Large intestine (tissue), 3 donors: ENCODE measurements around the gene LPCAT1. TPM values are rescaled to one million over a fixed set of nuclear protein-coding genes. Genes with fewer than 3 reads are reported as not detected.

ENCODE experiments used
- DNase-seq, 2 donors: peaks; one replicate each; pipeline versions ENCODE4 v3.0.0 to v3.0.0-alpha.2; 2013
- H3K27ac ChIP-seq: one replicate; pipeline ENCODE4 v1.5.1; 2013; ENCODE audit warnings: low read length
- H3K27me3 ChIP-seq: 2 replicates; pipeline ENCODE4 v1.6.1; 2013; ENCODE audit warnings: low read length; ENCODE audit not compliant: control insufficient read depth, insufficient read depth
- H3K36me3 ChIP-seq: 2 replicates; pipeline ENCODE4 v1.6.1; 2013; ENCODE audit warnings: low read length; ENCODE audit not compliant: control insufficient read depth, insufficient read depth
- H3K4me1 ChIP-seq: one replicate; pipeline ENCODE4 v1.6.1; 2013; ENCODE audit warnings: low read length; ENCODE audit not compliant: control insufficient read depth, insufficient read depth
- H3K4me3 ChIP-seq: one replicate; pipeline ENCODE4 v1.5.1; 2013; ENCODE audit warnings: low read length
- H3K9me3 ChIP-seq: one replicate; pipeline ENCODE4 v1.6.1; 2013; ENCODE audit warnings: mild to moderate bottlenecking, low read depth, low read length, moderate library complexity; ENCODE audit not compliant: control insufficient read depth
- WGBS: methylation state at CpG from one replicate; pipeline ENCODE4 v1.1.5; 2013; ENCODE audit warnings: low lambda C conversion rate; ENCODE audit not compliant: insufficient coverage; 5-methylcytosine and 5-hydroxymethylcytosine counted together
- polyA plus RNA-seq: library from polyadenylated mRNA; unstranded; fragments of 120-200 nt; gene quantifications from one replicate; pipeline ENCODE4 v1.2.1, GENCODE V29; 2013

LPCAT1 gene
- polyA plus RNA-seq, 1 donor: 14.8 TPM

DNA sequence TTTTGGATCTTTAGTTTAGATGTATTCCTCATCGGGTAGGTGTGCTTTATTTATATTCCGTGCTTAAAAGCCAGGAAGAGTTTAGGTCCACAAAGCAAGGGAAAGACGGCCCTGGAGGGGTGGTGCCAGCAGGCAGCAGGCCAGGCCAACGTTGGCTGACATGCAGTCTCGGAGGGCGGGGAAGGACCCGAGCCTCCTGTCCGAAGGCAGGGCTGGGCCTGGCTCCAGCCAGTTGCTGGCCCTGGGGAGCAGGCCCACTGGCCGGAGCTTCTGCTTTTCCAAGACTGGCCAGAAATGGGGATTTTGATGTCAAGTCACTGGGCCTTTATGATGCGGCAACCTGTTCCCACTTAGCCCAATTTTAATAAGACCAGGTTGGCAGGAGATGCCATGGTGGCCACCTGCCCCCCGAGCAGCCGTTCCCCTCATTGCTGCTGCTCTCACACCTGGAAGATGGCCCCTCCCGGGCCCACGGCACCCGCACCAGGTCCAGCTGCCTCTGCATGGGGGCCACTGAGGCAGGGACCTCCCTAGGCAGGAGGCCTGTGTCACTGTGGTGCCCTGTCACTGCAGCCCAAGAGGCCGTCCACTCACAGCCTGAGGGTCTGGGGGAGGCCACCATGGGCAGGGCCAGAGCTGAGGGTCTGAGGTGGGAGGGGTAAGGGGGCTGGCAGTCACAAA is 23.2 kb downstream of the LPCAT1 start:
- no peaks in the 10 kb centered on the region for H3K4me1 ChIP-seq

DNA sequence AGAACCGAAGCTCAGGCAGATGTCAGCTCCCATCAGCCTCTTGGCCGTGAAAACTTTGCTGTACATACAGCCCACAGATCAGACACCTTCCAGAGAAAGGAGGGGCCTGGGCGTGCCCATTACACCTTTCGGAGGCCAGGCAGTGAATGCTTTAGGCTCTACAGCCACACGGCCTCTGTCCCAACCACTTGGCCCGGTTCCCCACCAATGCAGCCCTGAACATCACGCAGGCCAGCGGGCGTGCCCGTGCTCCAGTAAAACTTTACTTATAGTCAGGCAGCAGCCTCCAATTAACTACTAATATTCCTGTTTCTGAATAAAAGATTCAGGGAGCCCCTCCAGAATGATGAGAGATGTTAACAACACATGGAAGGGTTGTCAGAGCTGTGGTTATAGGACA is 23.9 kb downstream of the LPCAT1 start:
- Histone ChIP-seq H3K4me1 (no peaks in the 10 kb centered on the region), H3K4me3 (no peak overlapping the region), H3K27me3 (no peaks in the 10 kb centered on the region), H3K36me3 (peaks cover 4% of the 10 kb centered on the region), H3K27ac (no peak overlapping the region), H3K9me3 (no peaks in the 10 kb centered on the region)
- WGBS: no CpG with 5 or more reads among the region's 10 CpGs
- DNase-seq: no peak

More for the DNA sequence above, 23.2 kb downstream of the LPCAT1 start:
- Histone ChIP-seq H3K36me3 (peaks cover 4% of the 10 kb centered on the region), H3K27me3 (no peaks in the 10 kb centered on the region), H3K4me3 (no peak overlapping the region), H3K27ac (no peak overlapping the region), H3K9me3 (no peaks in the 10 kb centered on the region)
- WGBS: no CpG with 5 or more reads among the region's 16 CpGs
- DNase-seq: no peak

DNA sequence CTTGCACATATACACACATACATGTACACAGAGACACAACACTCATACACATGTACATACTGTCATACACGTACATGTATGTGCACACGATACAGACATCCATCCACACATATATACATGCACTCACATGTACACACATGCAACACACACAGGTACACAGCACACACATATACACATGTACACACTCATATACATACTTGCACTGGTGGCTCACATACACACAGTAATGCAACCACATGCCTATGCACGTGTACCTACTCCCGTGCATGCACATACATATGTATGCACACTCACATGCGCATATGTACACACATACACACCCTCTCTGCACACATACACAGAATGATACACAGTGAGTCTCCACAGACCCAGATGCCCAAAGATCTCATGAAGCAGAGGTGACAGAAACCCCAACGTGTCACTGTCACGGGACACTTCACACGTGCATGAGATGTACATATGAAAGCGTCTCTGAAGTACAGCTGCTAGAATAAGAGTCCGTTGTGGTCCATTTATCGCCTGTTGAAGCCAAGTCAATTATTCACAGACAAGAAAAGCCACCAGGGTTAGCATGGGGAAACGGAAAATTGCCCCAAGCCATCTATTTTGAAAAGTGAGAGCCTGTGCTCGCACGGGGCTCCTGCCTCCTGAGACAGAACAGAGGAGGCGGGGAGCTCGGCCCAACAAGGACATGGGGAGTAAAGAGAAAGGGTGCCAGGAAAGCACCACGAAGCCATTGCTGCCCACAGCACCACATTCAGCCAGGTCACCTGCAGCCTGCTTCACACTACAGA is 24.9 kb downstream of the LPCAT1 start:
- DNase-seq: no peak
- no CpG with 5 or more reads among the region's 17 CpGs for WGBS
- Histone ChIP-seq H3K27ac (no peak overlapping the region), H3K4me3 (no peak overlapping the region), H3K9me3 (no peaks in the 10 kb centered on the region), H3K36me3 (peaks cover 6% of the 10 kb centered on the region), H3K27me3 (no peaks in the 10 kb centered on the region), H3K4me1 (no peaks in the 10 kb centered on the region)

DNA sequence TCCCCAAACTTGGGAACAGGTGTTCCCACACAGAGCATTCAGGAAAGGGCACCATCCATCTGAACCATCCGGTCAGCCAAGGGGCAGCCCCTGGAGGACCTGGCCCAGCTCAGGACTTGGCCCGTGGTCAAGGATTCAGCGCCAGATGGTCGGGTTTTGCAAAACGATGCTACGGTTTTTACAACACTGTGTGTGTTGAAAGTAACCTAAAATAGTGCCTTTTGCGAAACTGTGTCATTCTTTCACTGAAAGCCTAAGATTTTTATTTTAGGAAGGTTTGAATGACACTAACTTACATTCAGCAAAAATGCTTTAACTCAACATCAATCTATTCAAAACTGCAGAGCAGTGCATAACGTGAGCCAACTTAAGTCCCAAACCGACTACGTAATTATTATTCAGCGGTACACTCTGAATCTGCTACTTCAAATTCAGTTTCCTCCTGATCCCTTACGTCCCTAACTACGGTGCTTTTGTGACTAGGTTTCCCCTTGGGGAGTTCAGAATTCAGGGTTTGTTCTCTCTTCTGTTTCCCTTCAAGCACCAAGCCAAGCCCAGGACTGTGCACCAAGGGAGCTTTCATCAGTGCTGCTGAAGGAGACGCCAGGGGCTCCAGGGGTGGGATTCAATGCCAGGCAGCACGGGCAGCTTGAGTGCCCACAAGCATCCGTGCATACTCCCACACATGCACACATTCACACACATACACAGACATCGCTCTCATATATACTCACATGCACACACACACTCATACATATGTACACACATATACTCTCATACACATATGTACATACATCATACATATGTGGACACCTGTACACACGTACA is 25.8 kb downstream of the LPCAT1 start:
- Histone ChIP-seq H3K4me3 (no peak overlapping the region), H3K27ac (no peak overlapping the region), H3K4me1 (no peaks in the 10 kb centered on the region), H3K9me3 (no peaks in the 10 kb centered on the region), H3K36me3 (peaks cover 10% of the 10 kb centered on the region), H3K27me3 (no peaks in the 10 kb centered on the region)
- WGBS: 100% methylated on average over 4 of the region's 18 CpGs
- no peak for DNase-seq

DNA sequence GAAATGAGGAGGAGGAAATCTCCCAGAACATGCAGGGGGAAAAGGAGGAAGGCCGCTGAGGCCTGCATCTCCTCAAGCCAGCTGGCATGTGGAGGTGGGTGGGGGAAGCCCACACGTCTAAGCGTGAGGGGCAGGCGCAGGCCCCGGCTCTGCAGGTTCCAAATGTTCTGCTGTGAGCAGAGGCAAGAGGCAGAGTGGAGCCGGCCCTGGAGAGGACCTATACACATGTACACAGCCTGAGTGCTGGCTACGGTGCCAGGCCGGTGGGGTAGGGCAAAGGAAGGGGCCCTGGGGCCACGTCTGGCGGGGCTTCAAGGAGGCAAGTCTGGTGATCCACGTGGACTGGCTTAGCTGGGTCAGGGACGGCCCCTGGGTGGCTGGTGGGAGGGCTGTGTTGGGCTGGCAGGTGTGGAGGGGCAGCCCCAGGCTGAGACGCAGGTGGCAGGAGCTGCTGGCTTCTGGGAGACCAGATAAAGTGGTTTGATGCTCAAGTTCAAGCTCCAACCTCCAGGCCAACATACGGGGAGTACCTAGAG is 26.4 kb downstream of the LPCAT1 start:
- no peaks in the 10 kb centered on the region for H3K4me1 ChIP-seq
- H3K36me3 ChIP-seq: peaks cover 13% of the 10 kb centered on the region
- no peak overlapping the region for H3K4me3 ChIP-seq
- no peak overlapping the region for H3K27ac ChIP-seq
- DNase-seq: no peak
- no peaks in the 10 kb centered on the region for H3K9me3 ChIP-seq
- no peaks in the 10 kb centered on the region for H3K27me3 ChIP-seq
- no CpG with 5 or more reads among the region's 14 CpGs for WGBS

DNA sequence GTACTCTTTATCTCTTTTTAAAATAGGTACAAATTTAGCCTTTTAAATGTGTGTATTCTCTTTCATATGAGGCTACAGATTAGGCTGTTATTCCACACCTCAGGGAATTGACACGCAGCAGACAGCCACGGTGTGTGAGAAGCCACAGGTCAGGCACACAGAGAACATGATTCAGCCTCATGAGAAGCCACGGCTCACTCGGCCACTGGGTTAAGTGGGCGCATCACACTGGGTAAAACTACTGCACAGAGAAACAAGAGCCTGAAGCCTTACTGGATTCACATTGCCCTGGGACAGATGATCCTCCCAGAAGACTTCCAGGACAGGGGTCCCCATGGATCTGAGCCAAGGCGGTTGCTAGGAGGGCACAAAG is 28.2 kb downstream of the LPCAT1 start:
- Histone ChIP-seq H3K4me3 (no peak overlapping the region), H3K27ac (no peak overlapping the region), H3K4me1 (no peaks in the 10 kb centered on the region), H3K27me3 (no peaks in the 10 kb centered on the region), H3K36me3 (peaks cover 14% of the 10 kb centered on the region), H3K9me3 (no peaks in the 10 kb centered on the region)
- no peak for DNase-seq
- no CpG with 5 or more reads among the region's 6 CpGs for WGBS

DNA sequence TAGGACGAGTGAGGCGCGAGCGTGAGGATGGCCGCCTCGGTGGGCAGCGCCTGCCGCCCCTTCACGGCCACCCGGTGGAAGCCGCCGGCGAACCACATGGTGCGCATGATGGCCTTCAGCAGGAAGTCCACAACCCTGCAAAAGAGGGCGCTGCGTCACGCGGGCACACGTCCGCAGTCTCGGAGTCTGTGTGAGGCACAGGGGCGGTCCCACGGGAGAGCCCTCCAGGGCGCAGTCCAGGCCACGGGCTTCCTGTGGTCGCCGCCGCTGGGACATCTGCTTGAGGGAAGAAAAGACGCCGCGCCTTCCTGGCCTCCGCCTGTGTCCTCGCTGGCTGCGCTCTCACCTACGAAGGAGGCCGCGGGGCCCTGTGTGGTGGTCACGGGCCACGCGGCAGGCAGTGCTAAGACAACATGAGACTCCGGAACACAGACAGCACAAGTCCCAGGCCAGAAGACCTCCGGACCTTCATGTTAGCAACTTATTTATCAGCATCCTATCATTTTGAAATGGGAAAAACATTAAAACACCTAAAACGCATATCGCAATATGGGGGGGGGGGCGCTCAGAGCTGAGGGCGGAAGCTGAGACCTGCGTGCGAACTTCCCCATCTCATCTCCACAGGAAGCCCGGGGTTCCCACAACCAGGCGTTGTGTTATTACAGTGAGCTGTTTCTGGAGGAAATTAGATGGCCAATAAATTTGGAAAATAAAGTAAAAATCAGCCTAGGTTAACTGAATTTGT is 28.8 kb downstream of the LPCAT1 start:
- H3K9me3 ChIP-seq: no peaks in the 10 kb centered on the region
- no peaks in the 10 kb centered on the region for H3K27me3 ChIP-seq
- H3K36me3 ChIP-seq: peaks cover 14% of the 10 kb centered on the region
- no CpG with 5 or more reads among the region's 50 CpGs for WGBS
- no peaks in the 10 kb centered on the region for H3K4me1 ChIP-seq
- H3K27ac ChIP-seq: no peak overlapping the region
- H3K4me3 ChIP-seq: no peak overlapping the region
- no peak for DNase-seq

DNA sequence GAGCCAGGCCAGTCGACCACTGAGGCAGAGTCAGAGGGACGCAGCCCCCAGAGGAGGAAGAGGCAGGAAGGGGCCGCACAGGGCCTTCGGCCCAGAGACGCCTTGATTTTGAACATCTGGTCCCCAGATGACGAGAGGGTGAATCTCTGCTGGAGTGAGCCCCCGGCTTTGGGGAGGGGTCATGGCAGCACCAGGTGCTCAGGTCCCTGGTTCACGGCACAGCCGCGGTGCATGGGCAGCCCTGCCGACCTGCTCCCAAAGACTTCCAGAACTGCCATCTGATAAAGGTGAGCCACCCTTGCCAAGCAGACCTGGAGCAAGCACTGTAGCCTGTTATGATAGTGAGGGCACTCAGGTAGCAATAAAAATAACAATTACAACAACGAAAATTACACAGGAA is 29.8 kb downstream of the LPCAT1 start:
- Histone ChIP-seq H3K9me3 (no peaks in the 10 kb centered on the region), H3K27ac (no peak overlapping the region), H3K4me1 (no peaks in the 10 kb centered on the region), H3K4me3 (no peak overlapping the region), H3K27me3 (no peaks in the 10 kb centered on the region), H3K36me3 (peaks cover 19% of the 10 kb centered on the region)
- DNase-seq: no peak
- WGBS: no CpG with 5 or more reads among the region's 12 CpGs

DNA sequence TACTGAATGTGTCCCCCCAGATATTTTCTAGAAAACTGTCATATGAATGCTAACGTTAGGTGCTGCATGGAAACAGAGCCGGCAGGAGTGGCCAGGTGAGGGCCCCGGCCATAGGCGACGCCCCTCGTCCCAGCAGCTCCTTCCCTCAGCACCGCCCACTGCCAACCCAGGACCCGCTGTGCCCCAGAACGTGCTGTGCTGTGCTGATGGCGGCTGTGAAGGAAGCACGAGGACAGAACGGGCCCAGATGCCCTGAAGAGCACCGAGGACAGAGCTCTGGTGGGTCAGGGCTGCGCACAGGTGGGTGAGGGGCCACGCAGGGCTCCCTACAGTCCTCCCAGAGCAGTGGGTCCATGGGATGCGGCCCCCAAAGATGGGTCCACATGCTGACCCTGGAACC is 30.3 kb downstream of the LPCAT1 start:
- Histone ChIP-seq H3K27ac (no peak overlapping the region), H3K27me3 (no peaks in the 10 kb centered on the region), H3K4me3 (no peak overlapping the region), H3K9me3 (no peaks in the 10 kb centered on the region), H3K4me1 (no peaks in the 10 kb centered on the region), H3K36me3 (peaks cover 22% of the 10 kb centered on the region)
- no CpG with 5 or more reads among the region's 16 CpGs for WGBS
- no peak for DNase-seq

DNA sequence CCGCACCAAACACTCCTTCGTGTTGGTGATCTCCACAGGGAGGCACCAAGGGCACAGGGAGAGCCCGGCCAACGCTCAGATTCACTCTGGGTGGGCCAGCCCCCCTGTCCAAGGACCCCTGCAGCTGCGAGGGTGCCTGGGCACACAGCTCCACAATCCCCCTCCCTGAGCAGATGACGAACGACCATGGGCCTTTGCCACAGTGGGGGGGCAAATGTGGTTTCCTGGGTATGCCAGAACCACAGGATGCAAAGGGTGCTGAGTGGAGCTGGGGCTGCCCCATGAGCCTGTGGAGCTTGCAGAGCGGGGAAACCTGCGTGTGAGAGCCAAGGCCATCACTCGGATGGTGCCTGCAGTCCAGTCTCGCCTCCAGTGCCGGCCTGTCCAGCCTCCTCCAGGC is 31.0 kb downstream of the LPCAT1 start:
- Histone ChIP-seq H3K27me3 (no peaks in the 10 kb centered on the region), H3K4me3 (no peak overlapping the region), H3K36me3 (peaks cover 24% of the 10 kb centered on the region), H3K4me1 (no peaks in the 10 kb centered on the region), H3K9me3 (no peaks in the 10 kb centered on the region), H3K27ac (no peak overlapping the region)
- no peak for DNase-seq
- no CpG with 5 or more reads among the region's 12 CpGs for WGBS
